OCI-LY3 (cell line): ENCODE data around the gene TGFBR1.

ENCODE experiments used
- H2AFZ ChIP-seq: fragments of 200-600, 300-600 bp; shearing (Covaris generic); 2 replicates; pipeline ENCODE4 v1.6.0; 2014; ENCODE audit warnings: antibody characterized with exemption, low read depth, low read length
- H3K27ac ChIP-seq: fragments of 200-600, 300-600 bp; sonication (generic); 2 replicates; pipeline ENCODE4 v1.5.1; 2014; ENCODE audit warnings: mild to moderate bottlenecking, low read length, moderate library complexity, mixed read lengths
- H3K27me3 ChIP-seq: fragments of 200-600, 300-600 bp; sonication (generic); 2 replicates; pipeline ENCODE4 v1.6.1; 2014; ENCODE audit warnings: low read depth, low read length, mixed read lengths
- H3K36me3 ChIP-seq: fragments of 200-600, 300-600 bp; sonication (generic); replicated peaks from 2 replicates; pipeline ENCODE3; 2014; ENCODE audit warnings: low read depth, low read length, mixed read lengths
- H3K4me1 ChIP-seq: fragments of 300-600, 200-600 bp; sonication (generic); 2 replicates; pipeline ENCODE4 v1.6.1; 2014; ENCODE audit warnings: low read length, mixed read lengths
- H3K4me2 ChIP-seq: fragments of 200-600, 300-600 bp; sonication (generic); 2 replicates; pipeline ENCODE4 v1.6.1; 2014; ENCODE audit warnings: low read length, mixed read lengths
- H3K4me3 ChIP-seq: fragments of 300-600, 200-600 bp; sonication (generic); 2 replicates; pipeline ENCODE4 v1.5.1; 2014; ENCODE audit warnings: antibody characterized with exemption, mild to moderate bottlenecking, low read length, moderate library complexity
- H3K79me2 ChIP-seq: fragments of 300-600, 200-600 bp; shearing (Covaris generic); 2 replicates; pipeline ENCODE4 v1.6.1; 2014; ENCODE audit warnings: mild to moderate bottlenecking, low read length, mixed read lengths
- H3K9ac ChIP-seq: fragments of 300-600, 200-600 bp; shearing (Covaris generic); 2 replicates; pipeline ENCODE4 v1.6.0; 2014; ENCODE audit warnings: mild to moderate bottlenecking, low read length, moderate library complexity
- H3K9me3 ChIP-seq: fragments of 200-600, 300-600 bp; shearing (Covaris generic); 2 replicates; pipeline ENCODE4 v1.6.1; 2014; ENCODE audit warnings: low read length, mixed read lengths; ENCODE audit not compliant: insufficient read depth
- H4K20me1 ChIP-seq: fragments of 200-600, 300-600 bp; sonication (generic); 2 replicates; pipeline ENCODE4 v1.6.1; 2016; ENCODE audit warnings: low read length, mixed read lengths; ENCODE audit not compliant: insufficient read depth
- CTCF ChIP-seq: fragments of 200-600, 300-600 bp; sonication (generic); IDR thresholded peaks from 2 replicates; pipeline ENCODE4 v1.5.1; 2014; ENCODE audit warnings: antibody characterized with exemption, low read length, low read depth
- EZH2phosphoT487 ChIP-seq: fragments of 200-600 bp; shearing (Covaris generic); IDR thresholded peaks from 2 replicates; pipeline ENCODE4 v1.6.1; 2018; ENCODE audit warnings: antibody characterized with exemption, mixed run types, low read depth

Gene TGFBR1

DNA sequence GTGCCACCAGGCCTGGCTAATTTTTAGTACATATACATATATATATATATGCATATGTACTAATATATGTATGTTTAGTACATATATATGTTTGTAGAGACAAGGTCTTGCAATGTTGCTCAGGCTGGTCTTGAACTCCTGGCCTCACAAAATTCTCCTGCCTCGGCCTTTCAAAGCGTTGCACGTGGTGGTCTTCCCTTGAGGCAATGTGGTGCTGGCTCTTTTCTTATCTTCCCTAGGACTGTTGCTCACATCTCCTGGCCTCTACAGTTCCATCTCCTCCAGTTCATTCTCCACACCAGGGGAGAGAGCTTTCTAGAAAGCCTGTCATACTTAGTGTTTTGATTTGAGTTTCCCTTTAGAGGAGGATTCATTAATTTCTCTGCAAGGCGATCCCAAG is 28.9 kb upstream of the TGFBR1 start:
- Histone ChIP-seq H3K27me3 (no peaks in the 10 kb centered on the region), H2AFZ (no peak overlapping the region), H3K9ac (no peak overlapping the region), H3K4me2 (no peak overlapping the region), H3K9me3 (no peaks in the 10 kb centered on the region), H4K20me1 (no peaks in the 10 kb centered on the region), H3K79me2 (no peaks in the 10 kb centered on the region), H3K36me3 (no peaks in the 10 kb centered on the region), H3K27ac (no peak overlapping the region), H3K4me1 (peaks cover 5% of the 10 kb centered on the region; the same call in 1 of the 2 replicates), H3K4me3 (no peak overlapping the region)
- TF ChIP-seq EZH2phosphoT487 (no peak), CTCF (no peak)

GRCh38 chr9:99076483-99077171 is 28.3 kb upstream of the TGFBR1 start:
- H3K79me2 ChIP-seq, result no peaks in the 10 kb centered on the region
- no peaks in the 10 kb centered on the region for H3K36me3 ChIP-seq
- no peaks in the 10 kb centered on the region for H4K20me1 ChIP-seq
- no peak for TF ChIP-seq CTCF
- TF ChIP-seq EZH2phosphoT487, result no peak
- H3K4me2 ChIP-seq, result no peak overlapping the region
- peaks cover 5% of the 10 kb centered on the region; the same call in 1 of the 2 replicates for H3K4me1 ChIP-seq
- H3K27me3 ChIP-seq, result no peaks in the 10 kb centered on the region
- no peaks in the 10 kb centered on the region for H3K9me3 ChIP-seq
- no peak overlapping the region for H3K27ac ChIP-seq
- no peak overlapping the region for H3K4me3 ChIP-seq
- H3K9ac ChIP-seq, result no peak overlapping the region
- H2AFZ ChIP-seq, result peak overlapping the region; percentile 64

DNA sequence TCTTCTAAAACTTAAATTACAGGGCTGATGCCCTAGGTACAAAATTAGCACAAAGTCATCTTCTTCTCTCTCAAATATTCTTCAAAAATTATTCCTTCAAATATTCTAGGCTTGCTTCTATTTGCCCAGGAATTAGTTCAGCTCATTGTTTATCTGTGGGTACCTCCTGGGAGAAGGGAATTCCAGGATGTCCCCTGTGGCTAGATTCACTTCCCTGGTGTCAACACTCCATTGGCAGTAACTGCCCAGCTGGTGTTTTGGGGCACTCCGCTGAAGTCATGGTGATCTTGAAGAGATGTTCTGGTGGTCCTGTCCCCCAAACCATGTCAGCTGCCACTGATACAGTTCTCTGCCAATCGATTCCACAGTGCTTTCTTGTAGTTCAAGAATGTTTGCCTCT is 26.2 kb upstream of the TGFBR1 start:
- H3K27me3 ChIP-seq, result peaks cover 8% of the 10 kb centered on the region
- H3K36me3 ChIP-seq, result no peaks in the 10 kb centered on the region
- no peak overlapping the region for H3K4me3 ChIP-seq
- TF ChIP-seq EZH2phosphoT487 (no peak), CTCF (no peak)
- no peak overlapping the region for H3K9ac ChIP-seq
- H3K9me3 ChIP-seq, result no peaks in the 10 kb centered on the region
- H2AFZ ChIP-seq, result no peak overlapping the region
- peaks cover 5% of the 10 kb centered on the region; the same call in 1 of the 2 replicates for H3K4me1 ChIP-seq
- H3K27ac ChIP-seq, result no peak overlapping the region
- no peaks in the 10 kb centered on the region for H3K79me2 ChIP-seq
- no peaks in the 10 kb centered on the region for H4K20me1 ChIP-seq
- no peak overlapping the region for H3K4me2 ChIP-seq

DNA sequence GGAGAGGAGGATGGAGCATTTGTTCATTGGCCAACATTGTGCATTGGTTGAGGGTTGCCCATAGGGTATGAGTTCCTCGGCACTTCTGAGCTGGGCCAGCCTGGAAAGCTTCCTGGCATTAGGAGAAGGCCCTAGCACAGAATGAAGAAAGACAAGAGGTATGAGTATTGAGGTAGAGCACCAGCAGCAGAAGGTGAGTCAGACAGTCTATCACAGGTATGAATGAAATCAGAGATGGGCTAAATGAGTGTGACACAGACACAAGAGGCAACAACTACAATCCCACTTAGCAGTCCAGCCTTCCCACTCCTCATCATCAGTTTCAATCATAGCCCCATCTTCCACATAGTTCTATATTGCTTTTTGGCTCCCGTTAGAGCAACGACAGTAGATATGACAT is 25.4 kb upstream of the TGFBR1 start:
- Histone ChIP-seq H3K4me2 (no peak overlapping the region), H4K20me1 (no peaks in the 10 kb centered on the region), H3K9me3 (no peaks in the 10 kb centered on the region), H3K27me3 (peaks cover 8% of the 10 kb centered on the region), H3K9ac (no peak overlapping the region), H3K4me3 (no peak overlapping the region), H3K36me3 (no peaks in the 10 kb centered on the region), H3K79me2 (no peaks in the 10 kb centered on the region), H2AFZ (no peak overlapping the region), H3K27ac (no peak overlapping the region), H3K4me1 (peaks cover 5% of the 10 kb centered on the region; the same call in 1 of the 2 replicates)
- TF ChIP-seq CTCF, result no peak
- no peak for TF ChIP-seq EZH2phosphoT487
